ENCODE results near the gene PLXNA2.

Gene PLXNA2

DNA sequence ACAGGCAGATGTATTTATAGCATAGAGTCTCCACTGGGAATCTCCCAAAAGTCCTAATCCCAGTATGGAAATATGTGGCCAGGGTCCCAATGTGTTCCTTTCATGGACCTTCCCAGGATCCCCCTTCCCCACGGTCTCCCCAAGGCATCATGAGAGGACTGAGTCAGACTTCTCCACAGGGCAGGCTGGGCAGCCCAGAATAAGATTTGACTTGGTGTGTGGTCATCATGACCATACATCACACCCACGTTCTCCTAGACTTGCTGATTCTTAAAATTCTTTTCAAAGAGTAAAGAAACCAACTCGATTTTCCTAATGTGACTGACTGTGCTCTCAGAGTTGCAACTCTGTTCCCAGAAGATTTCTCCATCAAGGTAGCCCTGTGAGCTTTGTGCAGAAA, 239.3 kb downstream of the PLXNA2 start:
- TF ChIP-seq, protein P1, sequence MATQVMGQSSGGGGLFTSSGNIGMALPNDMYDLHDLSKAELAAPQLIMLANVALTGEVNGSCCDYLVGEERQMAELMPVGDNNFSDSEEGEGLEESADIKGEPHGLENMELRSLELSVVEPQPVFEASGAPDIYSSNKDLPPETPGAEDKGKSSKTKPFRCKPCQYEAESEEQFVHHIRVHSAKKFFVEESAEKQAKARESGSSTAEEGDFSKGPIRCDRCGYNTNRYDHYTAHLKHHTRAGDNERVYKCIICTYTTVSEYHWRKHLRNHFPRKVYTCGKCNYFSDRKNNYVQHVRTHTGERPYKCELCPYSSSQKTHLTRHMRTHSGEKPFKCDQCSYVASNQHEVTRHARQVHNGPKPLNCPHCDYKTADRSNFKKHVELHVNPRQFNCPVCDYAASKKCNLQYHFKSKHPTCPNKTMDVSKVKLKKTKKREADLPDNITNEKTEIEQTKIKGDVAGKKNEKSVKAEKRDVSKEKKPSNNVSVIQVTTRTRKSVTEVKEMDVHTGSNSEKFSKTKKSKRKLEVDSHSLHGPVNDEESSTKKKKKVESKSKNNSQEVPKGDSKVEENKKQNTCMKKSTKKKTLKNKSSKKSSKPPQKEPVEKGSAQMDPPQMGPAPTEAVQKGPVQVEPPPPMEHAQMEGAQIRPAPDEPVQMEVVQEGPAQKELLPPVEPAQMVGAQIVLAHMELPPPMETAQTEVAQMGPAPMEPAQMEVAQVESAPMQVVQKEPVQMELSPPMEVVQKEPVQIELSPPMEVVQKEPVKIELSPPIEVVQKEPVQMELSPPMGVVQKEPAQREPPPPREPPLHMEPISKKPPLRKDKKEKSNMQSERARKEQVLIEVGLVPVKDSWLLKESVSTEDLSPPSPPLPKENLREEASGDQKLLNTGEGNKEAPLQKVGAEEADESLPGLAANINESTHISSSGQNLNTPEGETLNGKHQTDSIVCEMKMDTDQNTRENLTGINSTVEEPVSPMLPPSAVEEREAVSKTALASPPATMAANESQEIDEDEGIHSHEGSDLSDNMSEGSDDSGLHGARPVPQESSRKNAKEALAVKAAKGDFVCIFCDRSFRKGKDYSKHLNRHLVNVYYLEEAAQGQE (IDR thresholded peaks at IDR 0.05; ENCODE audit: insufficient read depth in 1 of 2, low read depth in 2 of 2, low read length in 2 of 2), result no peak
- no peak for TF ChIP-seq SIN3A (IDR thresholded peaks at IDR 0.05; ENCODE audit: borderline replicate concordance, insufficient read depth, low read length)
- no peak for TF ChIP-seq TAF1 (IDR thresholded peaks at IDR 0.05; ENCODE audit: borderline replicate concordance, insufficient read depth, low read length)
- TF ChIP-seq POLR2AphosphoS5 (IDR thresholded peaks at IDR 0.05; ENCODE audit: low read depth, low read length), result no peak
- TF ChIP-seq FOXP2 (optimal IDR thresholded peaks at IDR 0.05; ENCODE audit: borderline replicate concordance, extremely low read depth, extremely low read length, insufficient read depth), result no peak

DNA sequence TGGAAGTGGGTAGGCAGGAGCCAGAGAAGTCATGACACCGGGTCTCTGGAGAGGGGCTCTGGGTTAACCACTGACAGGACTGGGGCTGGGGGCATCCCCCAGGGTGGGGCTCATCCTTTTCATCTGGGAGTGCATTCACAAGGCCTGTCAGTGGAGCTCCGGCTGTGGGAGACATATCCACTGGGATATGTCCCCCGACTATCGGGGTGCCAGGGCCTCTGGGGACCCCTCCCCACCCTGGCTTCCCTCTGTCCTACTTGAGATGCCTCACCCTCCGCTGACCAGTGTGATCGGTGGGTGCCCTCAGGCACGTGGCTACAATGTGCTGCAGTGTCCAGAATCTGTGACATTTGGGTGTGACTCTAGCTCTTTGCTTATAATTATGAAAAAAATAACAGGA, 240.9 kb downstream of the PLXNA2 start:
- no peak for TF ChIP-seq POLR2AphosphoS5 (IDR thresholded peaks at IDR 0.05; ENCODE audit: low read depth, low read length)
- TF ChIP-seq, protein P1 (IDR thresholded peaks at IDR 0.05; ENCODE audit: insufficient read depth in 1 of 2, low read depth in 2 of 2, low read length in 2 of 2), result no peak
- no peak for TF ChIP-seq SIN3A (IDR thresholded peaks at IDR 0.05; ENCODE audit: borderline replicate concordance, insufficient read depth, low read length)
- no peak for TF ChIP-seq FOXP2 (optimal IDR thresholded peaks at IDR 0.05; ENCODE audit: borderline replicate concordance, extremely low read depth, extremely low read length, insufficient read depth)

DNA sequence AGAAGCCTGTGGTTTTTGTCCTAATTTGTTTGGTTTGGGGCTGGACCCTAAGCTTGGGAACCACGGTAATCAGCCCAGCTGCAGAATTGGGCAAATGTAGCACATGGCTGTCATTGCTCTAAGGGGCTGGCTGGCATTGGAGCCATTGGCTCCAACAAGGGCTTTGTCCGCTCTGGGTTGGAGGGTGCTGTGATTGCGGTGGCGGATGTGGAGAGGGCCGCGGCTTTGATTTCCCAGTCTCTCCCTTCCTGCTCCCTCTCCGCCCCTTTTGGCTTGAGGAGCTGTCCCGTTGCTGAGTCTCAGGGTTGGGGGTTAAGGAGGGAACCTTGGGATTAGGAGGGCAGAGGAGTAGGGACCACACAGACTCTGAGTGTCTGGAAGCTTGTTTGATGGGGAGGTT, 241.5 kb downstream of the PLXNA2 start:
- TF ChIP-seq, protein P1 (IDR thresholded peaks at IDR 0.05; ENCODE audit: insufficient read depth in 1 of 2, low read depth in 2 of 2, low read length in 2 of 2), result no peak
- TF ChIP-seq TAF1 (IDR thresholded peaks at IDR 0.05; ENCODE audit: borderline replicate concordance, insufficient read depth, low read length), result no peak
- no peak for TF ChIP-seq POLR2AphosphoS5 (IDR thresholded peaks at IDR 0.05; ENCODE audit: low read depth, low read length)
- no peak for TF ChIP-seq SIN3A (IDR thresholded peaks at IDR 0.05; ENCODE audit: borderline replicate concordance, insufficient read depth, low read length)
- no peak for TF ChIP-seq FOXP2 (optimal IDR thresholded peaks at IDR 0.05; ENCODE audit: borderline replicate concordance, extremely low read depth, extremely low read length, insufficient read depth)

DNA sequence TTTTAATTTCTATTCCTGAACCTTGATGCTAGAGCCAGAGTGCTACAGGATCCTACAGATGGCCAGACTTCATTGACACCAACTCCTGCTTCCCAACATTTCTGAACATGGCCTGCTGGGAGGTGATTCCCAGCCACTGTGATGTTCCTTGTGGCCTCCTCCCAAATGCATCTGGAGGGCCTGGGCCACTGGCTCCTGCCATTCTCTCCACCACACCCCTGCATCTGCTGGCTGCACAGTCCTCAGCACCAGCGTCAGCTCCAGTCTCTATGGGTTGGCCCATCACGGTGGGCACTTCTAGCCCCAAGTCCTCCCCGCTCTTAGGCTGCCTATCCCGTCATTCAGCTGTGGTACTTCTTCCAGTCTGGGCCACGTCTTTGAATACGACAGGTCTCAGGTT, 242.1 kb downstream of the PLXNA2 start:
- no peak for TF ChIP-seq POLR2AphosphoS5 (IDR thresholded peaks at IDR 0.05; ENCODE audit: low read depth, low read length)
- no peak for TF ChIP-seq TAF1 (IDR thresholded peaks at IDR 0.05; ENCODE audit: borderline replicate concordance, insufficient read depth, low read length)
- no peak for TF ChIP-seq FOXP2 (optimal IDR thresholded peaks at IDR 0.05; ENCODE audit: borderline replicate concordance, extremely low read depth, extremely low read length, insufficient read depth)
- TF ChIP-seq, protein P1 (IDR thresholded peaks at IDR 0.05; ENCODE audit: insufficient read depth in 1 of 2, low read depth in 2 of 2, low read length in 2 of 2), result no peak
- no peak for TF ChIP-seq SIN3A (IDR thresholded peaks at IDR 0.05; ENCODE audit: borderline replicate concordance, insufficient read depth, low read length)

DNA sequence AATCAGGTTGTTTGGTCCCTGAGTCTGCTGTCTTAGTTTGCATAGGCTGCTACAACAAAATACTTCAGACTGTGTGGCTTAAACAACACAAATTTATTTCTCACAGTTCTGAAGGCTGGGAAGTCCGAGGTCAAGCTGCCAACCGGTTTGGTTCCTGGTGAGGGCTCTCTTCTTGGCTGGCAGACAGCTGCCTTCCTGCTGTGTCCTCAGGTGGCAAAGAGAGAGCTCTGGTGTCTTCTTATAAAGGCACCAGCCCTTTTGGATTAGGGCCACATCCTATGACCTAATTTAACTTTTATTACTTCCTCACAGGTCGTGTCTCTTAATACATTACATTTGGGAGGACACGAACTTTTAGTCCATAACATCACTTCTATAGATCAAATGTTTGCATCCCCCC, 243.7 kb downstream of the PLXNA2 start:
- TF ChIP-seq, protein P1 (IDR thresholded peaks at IDR 0.05; ENCODE audit: insufficient read depth in 1 of 2, low read depth in 2 of 2, low read length in 2 of 2), result no peak
- TF ChIP-seq POLR2AphosphoS5 (IDR thresholded peaks at IDR 0.05; ENCODE audit: low read depth, low read length) (no peak), TAF1 (IDR thresholded peaks at IDR 0.05; ENCODE audit: borderline replicate concordance, insufficient read depth, low read length) (no peak), FOXP2 (optimal IDR thresholded peaks at IDR 0.05; ENCODE audit: borderline replicate concordance, extremely low read depth, extremely low read length, insufficient read depth) (no peak), SIN3A (IDR thresholded peaks at IDR 0.05; ENCODE audit: borderline replicate concordance, insufficient read depth, low read length) (no peak)
